KOPT-K1 (cell line): Measurements from ENCODE around the gene MBD6.

Source experiments
- H3K27ac ChIP-seq: fragments of 200-600 bp; sonication (generic); 2 replicates; pipeline ENCODE4 v1.5.1; 2016; ENCODE audit warnings: antibody characterized with exemption, mild to moderate bottlenecking, low read depth, low read length; ENCODE audit not compliant: poor library complexity, severe bottlenecking
- H3K36me3 ChIP-seq: fragments of 200-600 bp; sonication (generic); 2 replicates; pipeline ENCODE4 v1.5.1; 2017; ENCODE audit warnings: antibody characterized with exemption, mild to moderate bottlenecking, low read length, moderate library complexity; ENCODE audit not compliant: insufficient read depth
- H3K9me3 ChIP-seq: fragments of 200-600 bp; sonication (generic); 2 replicates; pipeline ENCODE4 v1.5.1; 2017; ENCODE audit warnings: antibody characterized with exemption, low read length, mild to moderate bottlenecking; ENCODE audit not compliant: insufficient read depth, poor library complexity, severe bottlenecking

MBD6 gene

GRCh38 chr12:57546438-57547287 is 24.0 kb downstream of the MBD6 start, which contains the start of gene DCTN2:
TSS of gene DCTN2 (minus strand) at chr12:57547192. CDS start at chr12:57547063, 129 bp downstream.
- peaks cover 18% of the 10 kb centered on the region for H3K36me3 ChIP-seq
- peak within 1 kb of the TSS; percentile 71 for H3K27ac ChIP-seq
- no peaks in the 10 kb centered on the region for H3K9me3 ChIP-seq

GRCh38 chr12:57547288-57548012 is 24.8 kb downstream of the MBD6 start:
- Histone ChIP-seq H3K9me3 (no peaks in the 10 kb centered on the region), H3K36me3 (peaks cover 10% of the 10 kb centered on the region; the same call in 1 of the 2 replicates), H3K27ac (peak overlapping the region; percentile 71)

DNA sequence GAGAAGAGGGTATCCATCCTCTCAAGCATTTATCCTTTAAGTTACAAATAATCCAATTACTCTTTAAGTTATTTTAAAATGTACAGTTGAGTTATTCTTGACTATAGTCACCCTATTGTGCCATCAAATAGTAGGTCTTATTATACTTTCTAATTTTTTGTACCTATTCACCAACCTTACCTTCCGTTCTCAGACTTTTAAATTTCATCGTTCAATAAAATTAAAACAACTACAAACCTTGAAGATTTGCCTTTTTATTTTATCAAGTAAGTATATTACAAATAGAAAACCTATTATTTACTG is 25.3 kb downstream of the MBD6 start:
- Histone ChIP-seq H3K36me3 (peaks cover 5% of the 10 kb centered on the region; the same call in 1 of the 2 replicates), H3K9me3 (no peaks in the 10 kb centered on the region), H3K27ac (no peak overlapping the region)

DNA sequence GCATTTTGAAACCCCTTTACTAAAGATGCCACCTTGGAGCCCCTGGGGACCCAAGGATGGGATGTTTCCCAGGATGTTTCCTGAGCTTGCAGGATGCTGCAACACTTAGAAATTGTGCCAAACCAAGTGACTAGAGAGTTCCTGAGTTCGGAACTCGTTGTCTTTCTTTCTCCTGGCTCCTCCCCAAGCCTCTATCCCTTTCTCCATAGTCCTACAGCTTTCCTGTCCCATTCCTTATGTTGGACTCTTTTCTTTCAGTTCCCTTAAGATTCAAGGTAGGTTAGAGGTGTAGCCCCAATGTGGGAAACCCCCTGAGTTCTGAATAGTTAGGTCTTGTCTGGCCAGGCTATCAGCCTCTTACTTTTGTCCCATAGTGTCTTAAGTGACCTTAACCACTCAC is 25.9 kb downstream of the MBD6 start:
- 0 out of 2 replicates have a peak, but pooled peaks cover 3% of the 10 kb centered on the region for H3K36me3 ChIP-seq
- no peaks in the 10 kb centered on the region for H3K9me3 ChIP-seq
- no peak overlapping the region for H3K27ac ChIP-seq

DNA sequence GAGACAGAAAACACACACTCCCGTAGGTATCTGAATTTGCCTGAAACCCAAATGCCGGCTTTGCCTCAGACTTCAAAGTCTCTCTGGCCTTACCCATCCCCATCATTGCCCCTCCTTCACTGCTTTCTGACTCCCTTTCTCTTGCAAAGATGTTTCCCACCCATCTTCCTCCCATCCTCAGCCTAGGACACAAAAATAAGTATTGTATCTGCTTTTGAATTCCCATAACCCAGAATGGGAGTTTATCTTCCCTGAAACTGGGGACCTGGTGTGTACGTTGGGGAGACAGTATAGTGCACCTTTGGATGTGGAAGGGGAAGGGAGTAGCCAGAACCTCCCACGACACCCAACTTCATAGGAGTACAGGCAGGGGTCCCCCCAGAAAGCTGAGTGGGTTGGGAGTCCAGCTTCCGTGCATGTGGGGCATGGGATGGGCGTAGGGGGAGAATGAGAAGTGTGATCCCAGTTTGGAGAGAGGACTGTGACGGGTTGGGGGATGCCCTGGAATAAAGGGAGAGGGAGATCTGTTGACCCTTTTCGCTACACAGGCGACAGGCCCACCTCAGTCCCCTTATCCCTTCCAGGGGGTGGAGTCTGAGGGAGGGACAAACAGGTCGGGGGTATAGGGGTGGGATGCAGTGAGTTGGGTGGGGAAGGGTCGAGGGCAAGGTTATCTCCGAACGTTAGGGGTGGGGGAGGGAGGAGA is 26.7 kb downstream of the MBD6 start:
- Histone ChIP-seq H3K9me3 (no peaks in the 10 kb centered on the region), H3K27ac (no peak overlapping the region), H3K36me3 (no peaks in the 10 kb centered on the region)

DNA sequence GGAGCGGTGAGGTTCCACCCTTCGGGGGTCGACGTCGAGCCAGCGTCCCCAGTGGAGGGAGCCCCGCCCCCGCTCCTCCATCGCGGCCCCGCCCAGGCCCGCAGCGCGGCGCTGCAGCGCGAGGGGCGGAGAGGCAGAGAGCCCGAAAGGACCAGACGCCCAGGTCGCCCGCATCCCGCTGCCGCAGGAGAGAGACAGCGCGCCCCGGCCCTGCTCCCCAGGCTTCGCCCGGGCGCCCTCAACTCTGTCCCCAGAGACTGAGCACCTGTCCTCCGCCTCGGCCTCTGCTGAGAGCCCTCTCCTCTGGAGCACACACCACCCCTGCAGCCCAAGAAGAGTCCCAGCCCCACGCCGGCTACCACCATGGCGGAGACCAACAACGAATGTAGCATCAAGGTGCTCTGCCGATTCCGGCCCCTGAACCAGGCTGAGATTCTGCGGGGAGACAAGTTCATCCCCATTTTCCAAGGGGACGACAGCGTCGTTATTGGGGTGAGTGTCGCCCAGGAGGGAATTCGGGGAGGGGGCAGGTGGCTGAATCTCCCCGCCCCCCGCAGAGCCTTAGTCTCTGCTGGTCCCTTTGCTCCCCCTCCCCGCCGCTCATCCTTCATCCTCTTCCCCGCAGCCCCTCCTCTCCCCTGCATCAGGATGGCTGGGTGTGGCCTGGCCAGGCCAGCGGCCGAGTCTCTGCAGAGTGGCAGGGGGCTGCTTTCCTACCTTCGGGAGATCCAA is 27.5 kb downstream of the MBD6 start, which contains the start of gene KIF5A:
Gene KIF5A, plus strand, starts transcription at position 136 of the 732 bp plus-strand sequence. Its CDS starts 228 bp downstream, at position 364.
- Histone ChIP-seq H3K27ac (no peak within 1 kb of the TSS), H3K9me3 (no peaks in the 10 kb centered on the region), H3K36me3 (no peaks in the 10 kb centered on the region)

- H3K36me3 ChIP-seq, result no peaks in the 10 kb centered on the region
- H3K27ac ChIP-seq, result no peak overlapping the region
- H3K9me3 ChIP-seq, result no peaks in the 10 kb centered on the region
Measured at GRCh38 chr12:57550641-57551549, 28.3 kb downstream of the MBD6 start.

- Histone ChIP-seq H3K36me3 (no peaks in the 10 kb centered on the region), H3K27ac (no peak overlapping the region), H3K9me3 (no peaks in the 10 kb centered on the region)
Measured at GRCh38 chr12:57551637-57552305, 29.1 kb downstream of the MBD6 start.

DNA sequence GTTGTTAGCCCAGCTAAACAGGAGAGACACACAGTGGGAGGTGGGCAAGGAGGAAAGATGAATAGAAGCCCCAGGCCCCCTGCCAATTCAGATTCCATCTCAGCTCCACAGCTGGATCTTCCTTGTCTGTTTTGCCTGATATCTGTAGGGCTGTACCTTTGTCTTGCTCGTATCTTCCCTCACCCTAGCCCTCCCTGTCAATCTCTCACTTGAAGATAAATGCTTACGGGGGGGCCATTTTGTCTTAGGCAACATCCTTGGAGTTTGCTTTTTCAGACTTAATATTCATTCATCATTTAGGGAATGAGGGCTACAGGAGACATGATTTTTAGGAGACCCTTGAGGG is 29.7 kb downstream of the MBD6 start:
- Histone ChIP-seq H3K9me3 (no peaks in the 10 kb centered on the region), H3K36me3 (no peaks in the 10 kb centered on the region), H3K27ac (no peak overlapping the region)

DNA sequence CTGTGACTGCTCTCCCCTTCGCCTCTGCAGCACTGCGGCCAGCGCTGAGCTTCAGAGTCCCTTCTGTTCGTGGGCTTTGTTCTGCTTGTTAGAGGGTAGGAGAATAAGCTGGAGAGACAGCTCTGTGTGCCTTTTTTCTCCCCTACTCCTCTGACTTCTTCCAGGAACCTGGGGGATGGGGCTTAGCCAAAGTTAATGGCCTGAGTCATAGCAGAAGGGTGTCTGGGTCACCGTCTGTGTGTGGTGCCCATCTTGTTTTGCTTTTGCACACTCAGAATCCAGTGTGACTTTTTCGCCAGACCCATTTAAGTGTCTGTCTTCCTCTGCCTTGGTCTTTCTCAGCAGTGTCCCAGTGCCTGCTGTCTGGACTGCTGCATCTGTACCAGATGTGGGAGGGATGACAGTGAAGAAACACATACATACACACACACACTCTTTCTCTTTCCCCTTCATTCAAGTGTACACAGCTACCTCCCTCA is 30.2 kb downstream of the MBD6 start:
- Histone ChIP-seq H3K27ac (no peak overlapping the region), H3K36me3 (no peaks in the 10 kb centered on the region), H3K9me3 (no peaks in the 10 kb centered on the region)

- H3K27ac ChIP-seq, result no peak overlapping the region
- H3K36me3 ChIP-seq, result no peaks in the 10 kb centered on the region
- no peaks in the 10 kb centered on the region for H3K9me3 ChIP-seq
Measured at GRCh38 chr12:57553343-57554202, 30.9 kb downstream of the MBD6 start.

DNA sequence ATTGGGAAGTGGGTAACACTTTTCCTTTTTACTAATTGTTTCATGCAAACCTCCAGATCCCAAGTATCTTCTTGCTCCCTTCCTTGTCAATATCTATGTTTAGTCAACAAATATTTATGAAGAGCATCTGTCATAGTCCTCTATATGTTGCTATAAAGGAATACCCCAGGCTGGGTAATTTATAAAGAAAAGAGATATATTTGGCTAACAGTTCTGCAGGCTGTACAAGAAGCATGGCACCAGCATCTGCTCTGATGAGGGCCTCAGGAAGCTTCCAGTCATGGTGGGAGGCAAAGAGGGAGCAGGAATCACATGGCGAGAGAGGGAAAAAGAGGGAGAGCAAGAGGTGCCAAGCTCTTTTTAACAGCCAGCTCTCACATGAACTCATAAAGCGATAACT is 31.8 kb downstream of the MBD6 start:
- Histone ChIP-seq H3K9me3 (no peaks in the 10 kb centered on the region), H3K27ac (no peak overlapping the region), H3K36me3 (no peaks in the 10 kb centered on the region)

DNA sequence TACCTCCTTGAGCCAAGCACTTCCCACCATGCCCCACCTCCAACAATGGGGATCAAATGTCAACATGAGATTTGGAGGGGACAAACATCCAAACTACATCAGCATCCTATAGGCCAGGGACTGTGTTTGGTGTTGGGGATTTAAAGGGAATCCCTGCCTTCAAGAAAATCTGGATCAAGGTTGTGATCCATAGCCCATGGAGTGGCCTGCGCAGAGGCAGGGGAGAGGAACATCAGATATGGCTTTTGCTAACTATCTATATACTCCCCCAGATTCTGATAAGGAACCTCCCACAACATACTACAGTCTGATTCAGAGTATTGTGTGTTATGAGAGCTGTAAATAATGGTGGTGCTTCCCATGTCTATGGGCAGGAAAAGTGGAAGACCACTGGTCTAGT is 32.3 kb downstream of the MBD6 start:
- Histone ChIP-seq H3K9me3 (no peaks in the 10 kb centered on the region), H3K27ac (no peak overlapping the region), H3K36me3 (no peaks in the 10 kb centered on the region)
